Ovary (tissue), 3 donors: Measurements from ENCODE around the gene MORC2.

Experiments
- EP300 ChIP-seq: sonication (generic); formaldehyde crosslinking; IDR thresholded peaks from one replicate; pipeline ENCODE4 v1.6.1; 2017; ENCODE audit warnings: antibody characterized with exemption
- TF ChIP-seq, protein P1 (sequence below), 3 donors: fragments of 450-650 bp in 2 of 3; fragments of 200-600 bp in 1 of 3; IDR thresholded peaks; one replicate each; pipeline versions ENCODE4 v1.5.1 to v1.8.0; 2016 to 2022; ENCODE audit warnings: antibody characterized with exemption in 3 of 3, mild to moderate bottlenecking in 1 of 3
- donor health status: DM: no; HTN: no; CAD: no.

DNA sequence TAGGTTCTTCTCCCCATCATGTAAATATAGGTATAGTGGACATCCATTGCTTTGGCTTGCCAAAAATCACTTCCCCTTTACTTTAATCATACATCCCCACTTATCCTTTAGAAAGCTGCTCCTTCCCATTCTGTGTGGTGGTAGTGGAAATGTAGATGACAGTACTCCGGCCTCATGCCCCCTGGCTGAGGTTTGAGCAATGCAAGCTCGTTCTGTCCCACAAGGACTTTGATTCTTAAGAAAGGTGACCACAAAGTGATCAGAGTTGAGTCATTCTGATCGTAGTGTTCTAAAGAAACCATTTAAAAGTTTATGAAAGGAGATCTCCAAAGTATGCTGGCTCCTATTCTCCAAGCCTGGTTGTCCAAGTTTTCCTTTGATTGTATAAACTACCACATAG, 11.4 kb upstream of the MORC2 start:
- TF ChIP-seq, protein P1, sequence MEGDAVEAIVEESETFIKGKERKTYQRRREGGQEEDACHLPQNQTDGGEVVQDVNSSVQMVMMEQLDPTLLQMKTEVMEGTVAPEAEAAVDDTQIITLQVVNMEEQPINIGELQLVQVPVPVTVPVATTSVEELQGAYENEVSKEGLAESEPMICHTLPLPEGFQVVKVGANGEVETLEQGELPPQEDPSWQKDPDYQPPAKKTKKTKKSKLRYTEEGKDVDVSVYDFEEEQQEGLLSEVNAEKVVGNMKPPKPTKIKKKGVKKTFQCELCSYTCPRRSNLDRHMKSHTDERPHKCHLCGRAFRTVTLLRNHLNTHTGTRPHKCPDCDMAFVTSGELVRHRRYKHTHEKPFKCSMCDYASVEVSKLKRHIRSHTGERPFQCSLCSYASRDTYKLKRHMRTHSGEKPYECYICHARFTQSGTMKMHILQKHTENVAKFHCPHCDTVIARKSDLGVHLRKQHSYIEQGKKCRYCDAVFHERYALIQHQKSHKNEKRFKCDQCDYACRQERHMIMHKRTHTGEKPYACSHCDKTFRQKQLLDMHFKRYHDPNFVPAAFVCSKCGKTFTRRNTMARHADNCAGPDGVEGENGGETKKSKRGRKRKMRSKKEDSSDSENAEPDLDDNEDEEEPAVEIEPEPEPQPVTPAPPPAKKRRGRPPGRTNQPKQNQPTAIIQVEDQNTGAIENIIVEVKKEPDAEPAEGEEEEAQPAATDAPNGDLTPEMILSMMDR (IDR thresholded peaks at IDR 0.05): no peak
- no peak for TF ChIP-seq EP300
